Measurements from ENCODE around the gene IL1RN. TPM values are rescaled to one million over a fixed set of nuclear protein-coding genes. Genes with fewer than 3 reads are reported as not detected.

IL1RN gene
- polyA plus RNA-seq, 3 donors, result 89.9 to 109 (median 92.0) TPM

DNA sequence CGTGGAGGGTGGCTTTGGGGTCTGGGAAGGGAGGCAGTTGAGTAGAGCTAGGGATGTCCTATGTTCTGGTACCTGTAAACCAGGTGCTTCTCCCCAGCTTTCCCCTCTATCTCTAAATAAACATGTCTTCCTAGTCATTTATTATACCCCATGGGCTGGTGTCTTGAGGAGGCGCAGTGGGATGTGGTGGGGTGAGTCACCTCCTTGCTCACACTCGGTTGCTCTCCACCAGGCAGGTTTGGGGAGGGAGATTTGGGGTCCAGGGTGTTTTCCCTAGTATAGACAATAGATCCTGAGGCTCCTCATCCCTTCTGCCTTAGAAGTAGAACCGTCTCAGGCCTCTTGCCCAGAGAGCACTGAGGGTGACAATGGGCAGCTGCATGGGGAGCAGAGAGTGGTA lies 51.5 kb downstream of the IL1RN start:
- Mint-ChIP-seq H3K27me3 (ENCODE audit: low read depth in 3 of 3) (peaks cover 0 to 2% (median 0%) of the 10 kb centered on the region in 3 donors), H3K27ac (peak overlapping the region in 4 of 7 donors; percentile 15 to 90 (median 52)), H3K4me3 (no peak overlapping the region), H3K4me1 (peaks cover 85% of the 10 kb centered on the region), H3K36me3 (peaks cover 47 to 64% of the 10 kb centered on the region in 2 donors), H3K9me3 (peaks cover 0 to 1% (median 0%) of the 10 kb centered on the region in 7 donors)
- peaks cover 100% of the 10 kb centered on the region for H3K79me2 ChIP-seq (ENCODE audit: insufficient read depth, low read length)
- no peaks in the 10 kb centered on the region for H3K27me3 ChIP-seq (ENCODE audit: control insufficient read depth in 2 of 2, insufficient read depth in 2 of 2, low read length in 2 of 2)
- peaks cover 73 to 97% of the 10 kb centered on the region in 2 donors for H3K4me1 ChIP-seq (ENCODE audit: control insufficient read depth in 1 of 2, insufficient read depth in 2 of 2, low read length in 2 of 2)
- intact Hi-C loops (cut with micrococcal nuclease), result loop anchor here in 1 of 2 donors (5.0 kb wide), 1 partner anchor 37 kb away; no protein-coding TSS in a partner anchor
- no peak overlapping the region for H3K4me2 ChIP-seq (replicated peaks; ENCODE audit: extremely low read depth, low read length, poor library complexity, severe bottlenecking)
- H3K9ac ChIP-seq (ENCODE audit: insufficient read depth, low read length, poor library complexity, severe bottlenecking), result no peak overlapping the region
- no CpG with 5 or more reads among the region's 4 CpGs for WGBS (ENCODE audit: insufficient coverage)
- DNase-seq, result peak in 1 of 3 donors; percentile 32
- H3K27ac ChIP-seq (ENCODE audit: low read depth in 1 of 2, low read length in 2 of 2), result peak overlapping the region in 1 of 2 donors; percentile 83
- TF ChIP-seq CTCF (IDR thresholded peaks at IDR 0.05), result no peak
- no peak overlapping the region for H3K4me3 ChIP-seq (replicated peaks in 1 of 3; ENCODE audit: low read depth in 2 of 3, low read length in 3 of 3)
- no peaks in the 10 kb centered on the region for H3K9me3 ChIP-seq (replicated peaks in 1 of 2; ENCODE audit: control insufficient read depth in 1 of 2, insufficient read depth in 1 of 2, low read length in 2 of 2)
- H3K36me3 ChIP-seq (replicated peaks in 1 of 2; ENCODE audit: control insufficient read depth in 1 of 2, insufficient read depth in 2 of 2, low read length in 2 of 2), result peaks cover 28 to 51% of the 10 kb centered on the region in 2 donors
- H4K20me1 ChIP-seq (ENCODE audit: insufficient read depth, low read length), result peaks cover 94% of the 10 kb centered on the region
- no peak overlapping the region for H2AFZ ChIP-seq (ENCODE audit: insufficient read depth, low read depth, low read length, poor library complexity, severe bottlenecking)

DNA sequence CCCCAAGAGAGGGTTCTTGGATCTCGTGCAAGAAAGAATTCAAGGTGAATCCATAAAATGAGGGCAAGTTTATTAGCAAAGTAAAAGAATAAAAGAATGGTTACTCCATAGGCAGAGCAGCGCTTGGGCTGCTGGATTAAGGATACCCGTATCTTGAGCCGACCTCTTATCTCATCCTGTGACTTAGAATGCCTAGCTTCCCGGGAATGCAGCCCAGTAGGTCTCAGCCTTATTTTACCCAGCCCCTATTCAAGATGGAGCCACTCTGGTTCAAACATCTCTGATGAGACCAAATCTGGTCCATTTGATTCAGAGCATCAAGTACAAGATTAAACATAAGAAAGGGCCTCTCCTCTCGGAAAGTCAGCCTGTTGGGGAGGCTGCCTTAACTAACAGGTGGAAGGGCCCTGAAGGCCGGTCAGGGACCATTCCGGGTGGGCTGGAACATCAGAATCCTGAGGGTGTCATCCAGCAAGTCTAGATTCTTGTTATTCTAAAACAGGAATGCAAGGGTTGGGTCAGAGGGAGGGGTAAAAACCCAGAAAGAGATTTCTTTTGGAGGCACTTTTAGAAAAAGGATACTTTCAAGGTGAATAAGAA lies 52.1 kb downstream of the IL1RN start:
- H3K27ac Mint-ChIP-seq, result peak overlapping the region in 6 of 7 donors; percentile 48 to 90 (median 56)
- intact Hi-C loops (cut with micrococcal nuclease), result loop anchor here in 1 of 2 donors (5.0 kb wide), 1 partner anchor 37 kb away; no protein-coding TSS in a partner anchor
- H3K4me2 ChIP-seq (replicated peaks; ENCODE audit: extremely low read depth, low read length, poor library complexity, severe bottlenecking), result no peak overlapping the region
- no peaks in the 10 kb centered on the region for H3K27me3 ChIP-seq (ENCODE audit: control insufficient read depth in 2 of 2, insufficient read depth in 2 of 2, low read length in 2 of 2)
- H3K9ac ChIP-seq (ENCODE audit: insufficient read depth, low read length, poor library complexity, severe bottlenecking), result no peak overlapping the region
- peaks cover 0 to 2% (median 0%) of the 10 kb centered on the region in 3 donors for H3K27me3 Mint-ChIP-seq (ENCODE audit: low read depth in 3 of 3)
- H2AFZ ChIP-seq (ENCODE audit: insufficient read depth, low read depth, low read length, poor library complexity, severe bottlenecking), result no peak overlapping the region
- no peak for TF ChIP-seq CTCF (IDR thresholded peaks at IDR 0.05)
- H3K36me3 ChIP-seq (replicated peaks in 1 of 2; ENCODE audit: control insufficient read depth in 1 of 2, insufficient read depth in 2 of 2, low read length in 2 of 2), result peaks cover 31 to 57% of the 10 kb centered on the region in 2 donors
- H3K4me3 ChIP-seq (replicated peaks in 1 of 3; ENCODE audit: low read depth in 2 of 3, low read length in 3 of 3), result no peak overlapping the region
- no peaks in the 10 kb centered on the region for H3K9me3 ChIP-seq (replicated peaks in 1 of 2; ENCODE audit: control insufficient read depth in 1 of 2, insufficient read depth in 1 of 2, low read length in 2 of 2)
- H3K27ac ChIP-seq (ENCODE audit: low read depth in 1 of 2, low read length in 2 of 2), result peak overlapping the region; percentile 58 to 83
- peaks cover 100% of the 10 kb centered on the region for H4K20me1 ChIP-seq (ENCODE audit: insufficient read depth, low read length)
- H3K9me3 Mint-ChIP-seq, result peaks cover 0 to 1% (median 0%) of the 10 kb centered on the region in 7 donors
- peaks cover 100% of the 10 kb centered on the region for H3K79me2 ChIP-seq (ENCODE audit: insufficient read depth, low read length)
- H3K4me3 Mint-ChIP-seq, result no peak overlapping the region
- peaks cover 86% of the 10 kb centered on the region for H3K4me1 Mint-ChIP-seq
- H3K36me3 Mint-ChIP-seq, result peaks cover 49 to 70% of the 10 kb centered on the region in 2 donors
- 98% methylated on average over 7 of the region's 8 CpGs for WGBS (ENCODE audit: insufficient coverage)
- no peak for DNase-seq
- H3K4me1 ChIP-seq (ENCODE audit: control insufficient read depth in 1 of 2, insufficient read depth in 2 of 2, low read length in 2 of 2), result peaks cover 69 to 96% of the 10 kb centered on the region in 2 donors
